ENCODE data around the gene ATAD3B. TPM values are rescaled to one million over a fixed set of nuclear protein-coding genes. Genes with fewer than 3 reads are reported as not detected.

ATAD3B gene
- polyA plus RNA-seq, 2 of the 4 experiments (the other 2 are of a cell fraction): 0.21 to 0.99 TPM

GRCh38 chr1:1510912-1511532 lies 39.5 kb downstream of the ATAD3B start:
- Histone ChIP-seq H3K4me2 (peak overlapping the region; percentile 93), H3K4me3 (peak overlapping the region; percentile 98), H3K4me1 (peaks cover 5% of the 10 kb centered on the region; the same call in 2 of the 3 replicates), H3K9me3 (no peaks in the 10 kb centered on the region), H3K27ac (peak overlapping the region; percentile 97 to 99)
- 36% methylated on average over 16 of the region's 17 CpGs for WGBS (ENCODE audit: missing lambda C conversion rate)
- TF ChIP-seq HDAC2 (IDR thresholded peaks at IDR 0.05) (no peak), HOXB13 (CRISPR knock-in tag; IDR thresholded peaks at IDR 0.05; ENCODE audit: low read depth) (no peak), ATOH8 (CRISPR knock-in tag; IDR thresholded peaks at IDR 0.05; ENCODE audit: low read depth) (no peak), TP53 (CRISPR knock-in tag; IDR thresholded peaks at IDR 0.05) (no peak), POLR2AphosphoS2 (conservative IDR thresholded peaks at IDR 0.05; ENCODE audit: low read length) (no peak), KDM1A (IDR thresholded peaks at IDR 0.05; ENCODE audit: low read depth) (no peak), SMC3 (IDR thresholded peaks at IDR 0.05) (no peak), FOSB (CRISPR knock-in tag; IDR thresholded peaks at IDR 0.05) (no peak), MYC (IDR thresholded peaks at IDR 0.05; ENCODE audit: borderline replicate concordance, low read length) (no peak), MAFK (IDR thresholded peaks at IDR 0.05; ENCODE audit: partially characterized antibody) (no peak)
- TF ChIP-seq, protein P1, sequence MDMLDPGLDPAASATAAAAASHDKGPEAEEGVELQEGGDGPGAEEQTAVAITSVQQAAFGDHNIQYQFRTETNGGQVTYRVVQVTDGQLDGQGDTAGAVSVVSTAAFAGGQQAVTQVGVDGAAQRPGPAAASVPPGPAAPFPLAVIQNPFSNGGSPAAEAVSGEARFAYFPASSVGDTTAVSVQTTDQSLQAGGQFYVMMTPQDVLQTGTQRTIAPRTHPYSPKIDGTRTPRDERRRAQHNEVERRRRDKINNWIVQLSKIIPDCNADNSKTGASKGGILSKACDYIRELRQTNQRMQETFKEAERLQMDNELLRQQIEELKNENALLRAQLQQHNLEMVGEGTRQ (IDR thresholded peaks at IDR 0.05): no peak
- TF ChIP-seq, protein P2, sequence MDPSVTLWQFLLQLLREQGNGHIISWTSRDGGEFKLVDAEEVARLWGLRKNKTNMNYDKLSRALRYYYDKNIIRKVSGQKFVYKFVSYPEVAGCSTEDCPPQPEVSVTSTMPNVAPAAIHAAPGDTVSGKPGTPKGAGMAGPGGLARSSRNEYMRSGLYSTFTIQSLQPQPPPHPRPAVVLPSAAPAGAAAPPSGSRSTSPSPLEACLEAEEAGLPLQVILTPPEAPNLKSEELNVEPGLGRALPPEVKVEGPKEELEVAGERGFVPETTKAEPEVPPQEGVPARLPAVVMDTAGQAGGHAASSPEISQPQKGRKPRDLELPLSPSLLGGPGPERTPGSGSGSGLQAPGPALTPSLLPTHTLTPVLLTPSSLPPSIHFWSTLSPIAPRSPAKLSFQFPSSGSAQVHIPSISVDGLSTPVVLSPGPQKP (IDR thresholded peaks at IDR 0.05; ENCODE audit: low read depth, low read length): no peak
- peak in 1 of 2 experiments; percentile 38 for DNase-seq (ENCODE audit: low read depth in 1 of 2, low spot score in 1 of 2)
- peak in 1 of 2 experiments; percentile 42; a peak in 5 of 6 replicates for ATAC-seq
- FAIRE-seq: no peak
- POLR2A ChIA-PET: no interaction called here
- CTCF ChIA-PET: interaction anchor here (0.7 kb wide), 1 partner anchor 70 kb away, joined by 3 read pairs; no protein-coding TSS in a partner anchor

DNA sequence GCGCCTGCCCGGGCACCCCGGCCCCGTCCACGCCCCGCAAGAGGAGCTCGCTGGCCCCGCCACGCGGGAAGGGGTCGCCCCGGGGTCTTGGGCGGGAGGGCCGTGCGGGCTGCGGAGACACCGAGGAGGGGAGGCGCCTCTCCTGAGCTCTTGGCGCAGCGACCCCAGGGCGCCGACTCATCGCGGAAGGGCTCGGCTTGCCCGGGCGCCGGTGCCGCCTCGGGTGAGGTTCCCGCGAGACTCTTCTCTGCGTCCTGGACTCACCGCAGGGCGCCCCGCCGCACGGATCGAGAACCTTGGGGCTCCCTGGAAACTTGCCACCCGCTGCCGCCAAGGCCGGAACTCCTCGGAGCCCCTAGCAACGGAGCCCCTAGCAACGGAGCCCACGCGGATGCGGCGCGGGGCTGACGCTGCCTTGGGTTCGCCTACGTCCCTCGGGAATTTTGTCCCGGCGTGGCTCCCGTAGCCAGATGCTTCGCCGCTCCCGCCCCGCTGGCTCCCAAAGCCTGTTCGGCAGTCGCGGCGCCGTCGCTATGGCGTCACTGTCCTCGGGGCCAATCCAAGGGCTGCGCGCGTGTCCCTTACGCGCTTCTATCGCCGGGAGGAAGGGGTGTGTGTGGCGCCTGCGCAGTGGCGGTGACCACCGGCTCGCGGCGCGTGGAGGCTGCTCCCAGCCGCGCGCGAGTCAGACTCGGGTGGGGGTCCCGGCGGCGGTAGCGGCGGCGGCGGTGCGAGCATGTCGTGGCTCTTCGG lies 40.1 kb downstream of the ATAD3B start, which contains the start of gene ATAD3A:
TSS of gene ATAD3A (plus strand) at position 630 of the 753 bp plus-strand sequence. CDS start at position 737, 107 bp downstream.
- Histone ChIP-seq H3K9me3 (no peaks in the 10 kb centered on the region), H3K27ac (peak within 1 kb of the TSS; percentile 97 to 99), H3K4me3 (peak within 1 kb of the TSS; percentile 98), H3K4me2 (peak within 1 kb of the TSS; percentile 93), H3K4me1 (0 out of 3 replicates have a peak, but pooled peaks cover 5% of the 10 kb centered on the region)
- WGBS (ENCODE audit: missing lambda C conversion rate): 0% methylated on average over 12 of the region's 99 CpGs
- ATAC-seq: peak; percentile 92 to 95
- ChIA-PET CTCF (interaction anchor here (0.7 kb wide), 1 partner anchor 71 kb away, joined by 3 read pairs; no protein-coding TSS in a partner anchor), POLR2A (no interaction called here)
- peak; percentile 81 to 97 for DNase-seq (ENCODE audit: low read depth in 1 of 2, low spot score in 1 of 2)
- no peak for FAIRE-seq
- TF ChIP-seq POLR2A (IDR thresholded peaks at IDR 0.05; ENCODE audit: low read length) (peak; percentile 51), SREBF2 (IDR thresholded peaks at IDR 0.05) (no peak), GATA3 (IDR thresholded peaks at IDR 0.05; ENCODE audit: borderline replicate concordance) (no peak), RARB (CRISPR knock-in tag; IDR thresholded peaks at IDR 0.05) (no peak), CHD2 (IDR thresholded peaks at IDR 0.05; ENCODE audit: low read length, partially characterized antibody) (peak; percentile 90), HMGXB4 (CRISPR knock-in tag; IDR thresholded peaks at IDR 0.05; ENCODE audit: borderline replicate concordance) (no peak), NPAS2 (CRISPR knock-in tag; IDR thresholded peaks at IDR 0.05; ENCODE audit: borderline replicate concordance) (no peak), CEBPB (IDR thresholded peaks at IDR 0.05) (no peak), ATOH8 (CRISPR knock-in tag; IDR thresholded peaks at IDR 0.05; ENCODE audit: low read depth) (no peak), ZC3H11A (IDR thresholded peaks at IDR 0.05) (no peak), RCOR1 (IDR thresholded peaks at IDR 0.05; ENCODE audit: low read depth, low read length) (no peak), NFE2L2 (conservative IDR thresholded peaks at IDR 0.05; ENCODE audit: low read length) (no peak), RAD21 (conservative IDR thresholded peaks at IDR 0.05 in 1 of 2, IDR thresholded peaks at IDR 0.05 in 1 of 2) (no peak), ZNF302 (CRISPR knock-in tag; IDR thresholded peaks at IDR 0.05) (no peak), MYC (IDR thresholded peaks at IDR 0.05; ENCODE audit: borderline replicate concordance, low read length) (peak; percentile 20; the same call in 1 of the 2 replicates), EHF (CRISPR knock-in tag; IDR thresholded peaks at IDR 0.05) (no peak)
- TF ChIP-seq, protein P2 (IDR thresholded peaks at IDR 0.05; ENCODE audit: low read depth, low read length): no peak
- TF ChIP-seq, protein P3, sequence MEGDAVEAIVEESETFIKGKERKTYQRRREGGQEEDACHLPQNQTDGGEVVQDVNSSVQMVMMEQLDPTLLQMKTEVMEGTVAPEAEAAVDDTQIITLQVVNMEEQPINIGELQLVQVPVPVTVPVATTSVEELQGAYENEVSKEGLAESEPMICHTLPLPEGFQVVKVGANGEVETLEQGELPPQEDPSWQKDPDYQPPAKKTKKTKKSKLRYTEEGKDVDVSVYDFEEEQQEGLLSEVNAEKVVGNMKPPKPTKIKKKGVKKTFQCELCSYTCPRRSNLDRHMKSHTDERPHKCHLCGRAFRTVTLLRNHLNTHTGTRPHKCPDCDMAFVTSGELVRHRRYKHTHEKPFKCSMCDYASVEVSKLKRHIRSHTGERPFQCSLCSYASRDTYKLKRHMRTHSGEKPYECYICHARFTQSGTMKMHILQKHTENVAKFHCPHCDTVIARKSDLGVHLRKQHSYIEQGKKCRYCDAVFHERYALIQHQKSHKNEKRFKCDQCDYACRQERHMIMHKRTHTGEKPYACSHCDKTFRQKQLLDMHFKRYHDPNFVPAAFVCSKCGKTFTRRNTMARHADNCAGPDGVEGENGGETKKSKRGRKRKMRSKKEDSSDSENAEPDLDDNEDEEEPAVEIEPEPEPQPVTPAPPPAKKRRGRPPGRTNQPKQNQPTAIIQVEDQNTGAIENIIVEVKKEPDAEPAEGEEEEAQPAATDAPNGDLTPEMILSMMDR (IDR thresholded peaks at IDR 0.05): no peak
